Astrocyte of the cerebellum (primary cell): Measurements from ENCODE around the gene IL17RE.
"Not testable (repeated sequence)": the region's sequence is repeated elsewhere in the genome, so short reads cannot be mapped to it uniquely, and the experiment has no call there.

Source experiments
- DNase-seq: peaks from one replicate; pipeline ENCODE4 v3.0.0-alpha.2; 2011; ENCODE audit warnings: low read depth
- H3K4me3 ChIP-seq: 2 replicates; pipeline ENCODE4 v1.5.1; 2011; ENCODE audit warnings: mild to moderate bottlenecking, low read depth, low read length, moderate library complexity
- CTCF ChIP-seq: IDR thresholded peaks from 2 replicates; pipeline ENCODE4 v1.5.1; 2012; ENCODE audit warnings: low read length, low read depth, moderate library complexity, mild to moderate bottlenecking; ENCODE audit errors: missing control alignments
- in situ Hi-C: cut with HindIII; loops from 2 replicates; pipeline ENCODE4 v1.10.0; 2017; ENCODE audit warnings: low sequenced_read_pairs

The IL17RE gene

GRCh38 chr3:9862391-9863057 is 40.1 kb upstream of the IL17RE start:
- no peak for DNase-seq
- in situ Hi-C loops = no loop called here
- TF ChIP-seq CTCF = peak; percentile 5
- no peak overlapping the region for H3K4me3 ChIP-seq

DNA sequence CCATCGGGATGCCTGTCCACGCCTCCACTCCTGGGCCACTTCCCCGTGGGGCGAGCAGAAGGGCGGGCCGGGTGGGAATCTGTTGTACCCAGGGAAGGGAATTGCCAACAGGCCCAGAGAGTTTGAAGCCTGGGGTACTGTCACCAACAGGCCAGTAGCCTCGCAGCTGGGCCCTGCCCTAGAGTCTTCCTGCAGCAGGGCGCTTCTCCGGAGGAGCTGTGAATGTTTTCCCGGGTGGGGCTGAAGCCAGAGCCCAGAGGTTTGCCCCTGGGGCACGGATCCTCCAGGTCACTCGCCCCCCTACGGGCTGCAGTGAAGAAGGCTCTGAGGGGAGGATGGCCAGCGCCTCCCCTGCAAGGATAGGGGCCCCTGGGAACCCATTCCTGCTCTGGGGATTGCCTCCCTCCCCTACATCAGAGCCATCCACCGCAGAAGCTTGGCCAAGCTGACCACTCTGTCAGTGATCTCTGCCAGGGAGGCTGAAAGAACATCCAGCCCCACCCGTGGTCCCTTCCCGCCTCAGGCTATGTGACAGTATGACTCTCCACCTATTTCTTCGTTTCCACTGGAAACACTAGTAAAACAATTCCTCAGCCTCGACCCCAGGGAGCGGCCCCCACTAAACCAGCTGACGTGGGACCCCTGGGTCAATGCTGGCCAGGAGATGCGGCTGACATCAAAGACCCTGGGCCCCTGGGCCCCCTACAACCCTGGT is 39.4 kb upstream of the IL17RE start:
- TF ChIP-seq CTCF = no peak
- H3K4me3 ChIP-seq = no peak overlapping the region
- DNase-seq = no peak
- in situ Hi-C loops = no loop called here

DNA sequence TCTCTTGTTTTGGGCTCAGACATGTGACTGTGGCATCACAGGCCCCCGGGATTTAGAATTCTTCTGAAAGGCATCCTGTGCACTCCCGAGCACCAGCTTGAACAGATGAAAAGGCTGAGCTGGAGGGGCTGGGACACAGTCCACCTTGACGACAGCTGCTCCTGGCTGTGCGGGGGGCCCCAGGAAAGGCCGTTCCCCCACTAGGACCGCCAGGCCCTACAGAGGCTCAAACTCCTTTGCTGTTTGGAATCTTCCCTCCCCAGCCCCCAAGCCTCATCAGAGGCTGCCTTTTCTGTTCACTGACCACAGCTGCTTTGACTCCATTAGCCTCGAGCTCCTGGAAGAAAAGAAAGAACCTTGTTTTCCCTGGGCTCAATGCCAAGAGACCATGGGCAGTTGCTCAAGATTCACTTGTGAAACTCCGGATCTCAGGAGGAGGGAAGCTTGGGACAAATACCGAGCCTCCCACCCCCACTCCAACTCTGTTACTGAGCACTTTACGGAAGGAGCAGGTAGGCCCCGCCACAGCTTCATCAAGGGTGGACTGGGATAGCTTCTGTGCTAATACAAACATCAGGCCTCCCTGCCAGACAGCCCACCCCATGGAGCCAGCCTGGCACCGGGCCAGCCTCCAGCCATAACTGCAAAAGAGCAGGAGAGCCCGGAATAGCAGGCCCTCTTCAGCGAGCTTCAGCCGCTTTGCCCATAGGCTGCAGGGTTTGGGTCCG is 38.3 kb upstream of the IL17RE start:
- H3K4me3 ChIP-seq = no peak overlapping the region
- no peak for TF ChIP-seq CTCF
- peak; percentile 92 for DNase-seq

DNA sequence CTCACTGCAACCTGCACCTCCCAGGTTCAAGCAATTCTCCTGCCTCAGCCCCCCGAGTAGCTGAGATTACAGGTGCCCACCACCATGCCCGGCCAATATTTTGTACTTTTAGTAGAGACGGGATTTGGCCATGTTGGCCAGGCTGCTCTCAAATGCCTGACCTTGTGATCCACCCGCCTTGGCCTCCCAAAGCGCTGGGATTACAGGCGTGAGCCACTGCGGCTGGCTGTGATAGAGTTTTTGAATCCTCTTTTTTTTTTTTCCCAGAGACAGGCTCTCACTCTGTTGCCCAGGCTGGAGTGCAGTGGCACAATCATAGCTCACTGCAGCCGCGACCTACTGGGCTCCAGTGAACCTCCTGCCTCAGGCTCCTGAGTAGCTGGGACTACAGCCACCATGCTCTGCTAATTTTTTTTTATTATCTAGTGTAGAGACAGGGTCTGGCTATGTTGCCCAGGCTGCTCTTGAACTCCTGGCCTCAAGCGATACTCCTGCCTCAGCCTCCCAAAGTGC is 37.5 kb upstream of the IL17RE start:
- DNase-seq, in situ Hi-C loops, H3K4me3 ChIP-seq: not testable (repeated sequence)

More for the DNA sequence above, 38.3 kb upstream of the IL17RE start:
- in situ Hi-C loops = no loop called here

GRCh38 chr3:9866639-9867038 is 36.0 kb upstream of the IL17RE start:
- TF ChIP-seq CTCF = no peak
- no peak for DNase-seq
- H3K4me3 ChIP-seq = no peak overlapping the region
- in situ Hi-C loops = no loop called here

- no peak overlapping the region for H3K4me3 ChIP-seq
- TF ChIP-seq CTCF = no peak
- no peak for DNase-seq
- in situ Hi-C loops = no loop called here
Measured at GRCh38 chr3:9867106-9867505, 35.5 kb upstream of the IL17RE start.
